Muscle of leg (tissue), 11 donors: Measurements from ENCODE around the gene PRKCA. TPM values are rescaled to one million over a fixed set of nuclear protein-coding genes. Genes with fewer than 3 reads are reported as not detected.

Experiments
- DNase-seq: peaks from one replicate; pipeline ENCODE4 v3.0.0; 2013
- H3K27ac ChIP-seq: one replicate; pipeline ENCODE4 v1.5.1; 2013; ENCODE audit warnings: mild to moderate bottlenecking, low read length, control low read depth
- H3K27me3 ChIP-seq: one replicate; pipeline ENCODE4 v1.6.1; 2013; ENCODE audit warnings: low read length; ENCODE audit not compliant: control insufficient read depth, insufficient read depth
- H3K36me3 ChIP-seq: one replicate; pipeline ENCODE4 v1.6.1; 2013; ENCODE audit warnings: low read length; ENCODE audit not compliant: control insufficient read depth, insufficient read depth
- H3K4me1 ChIP-seq: one replicate; pipeline ENCODE4 v1.6.1; 2013; ENCODE audit warnings: low read length; ENCODE audit not compliant: control insufficient read depth, insufficient read depth
- H3K4me3 ChIP-seq: one replicate; pipeline ENCODE4 v1.5.1; 2013; ENCODE audit warnings: low read length, control low read depth
- H3K9me3 ChIP-seq: replicated peaks from 2 replicates; pipeline ENCODE4 v1.6.1; 2013; ENCODE audit warnings: low read depth, low read length; ENCODE audit not compliant: control insufficient read depth
- WGBS: methylation state at CpG from one replicate; pipeline ENCODE4 v1.1.5; 2013; ENCODE audit warnings: missing lambda C conversion rate; ENCODE audit not compliant: insufficient coverage; 5-methylcytosine and 5-hydroxymethylcytosine counted together
- polyA plus RNA-seq, 8 donors: library from polyadenylated mRNA; unstranded; fragments of 120-200 nt; gene quantifications; one replicate each; pipeline versions ENCODE4 v1.2.1 to v1.2.3, GENCODE V29; 2013; ENCODE audit warnings: inconsistent platforms in 1 of 8, low replicate concordance in 1 of 8; ENCODE audit not compliant: insufficient read length in 8 of 8, insufficient read depth in 1 of 8
- total RNA-seq: library from RNA; stranded (reverse); fragments of 120-200 nt; gene quantifications from one replicate; pipeline ENCODE4 v1.2.4, GENCODE V29; 2013

The PRKCA gene
- total and polyA plus RNA-seq, 9 donors = 2.3 to 6.5 (median 3.5) TPM

DNA sequence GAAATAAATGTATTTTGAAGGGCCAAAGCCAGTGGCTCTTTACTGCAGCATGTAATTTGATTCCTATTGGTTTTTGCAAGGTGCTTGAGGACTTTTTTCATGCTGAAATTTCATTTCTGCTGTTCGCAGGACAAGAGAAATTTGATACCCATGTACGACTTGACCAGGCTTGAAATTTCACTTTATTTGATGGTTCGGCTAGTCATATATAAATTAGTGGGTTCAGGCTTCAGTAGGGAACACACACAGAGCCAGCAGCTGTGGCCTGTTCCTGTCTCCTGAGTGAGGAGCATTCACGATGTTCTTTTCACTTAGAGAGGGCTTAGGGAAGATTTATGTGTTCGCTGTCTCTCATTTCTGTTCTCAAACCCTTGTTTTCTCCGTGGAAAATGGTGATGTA, 274.1 kb downstream of the PRKCA start:
- peaks cover 31% of the 10 kb centered on the region for H3K4me1 ChIP-seq
- H3K9me3 ChIP-seq = no peaks in the 10 kb centered on the region
- no peak overlapping the region for H3K4me3 ChIP-seq
- H3K27ac ChIP-seq = no peak overlapping the region
- DNase-seq = no peak
- no peaks in the 10 kb centered on the region for H3K27me3 ChIP-seq
- H3K36me3 ChIP-seq = no peaks in the 10 kb centered on the region
- WGBS = no CpG with 5 or more reads among the region's 6 CpGs

- H3K4me1 ChIP-seq = peaks cover 31% of the 10 kb centered on the region
- H3K4me3 ChIP-seq = no peak overlapping the region
- 96% methylated on average over 4 of the region's 8 CpGs for WGBS
- DNase-seq = no peak
- H3K9me3 ChIP-seq = no peaks in the 10 kb centered on the region
- no peak overlapping the region for H3K27ac ChIP-seq
- no peaks in the 10 kb centered on the region for H3K27me3 ChIP-seq
- H3K36me3 ChIP-seq = no peaks in the 10 kb centered on the region
Observed at GRCh38 chr17:66577041-66577440, 274.6 kb downstream of the PRKCA start.

DNA sequence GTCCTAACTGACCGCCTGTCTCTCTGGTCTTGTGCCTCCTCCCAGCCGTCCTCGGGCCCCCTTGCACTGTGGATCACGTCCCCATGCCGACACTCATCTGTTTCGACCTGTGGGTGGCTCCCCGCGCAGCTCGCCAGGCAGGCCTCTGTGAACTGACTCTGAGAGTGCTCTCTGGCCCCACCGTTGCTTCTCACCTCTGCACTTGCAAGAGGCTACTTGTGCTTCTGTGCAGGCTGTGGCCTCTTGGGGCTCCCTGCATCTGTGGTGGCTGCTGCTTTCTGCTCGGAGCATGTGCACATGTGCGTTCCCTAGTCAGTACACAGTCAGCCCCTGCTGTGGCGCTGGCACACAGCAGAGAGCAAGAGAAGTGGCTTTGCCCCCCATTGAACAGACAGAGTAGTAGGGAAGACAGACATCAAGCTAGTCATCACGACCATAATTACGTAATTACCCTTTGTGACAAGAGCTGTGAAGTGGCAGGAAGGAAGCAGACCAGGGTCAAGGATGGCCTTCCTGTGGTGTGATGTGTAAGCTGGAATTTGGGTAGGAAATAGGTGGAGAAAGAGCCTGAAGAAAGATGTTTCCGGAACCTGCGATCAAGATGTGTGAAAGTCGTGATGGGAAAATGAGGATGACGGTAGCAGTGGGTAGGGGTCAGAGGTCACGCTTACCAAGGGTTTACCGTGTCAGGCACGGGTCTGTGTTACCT, 276.5 kb downstream of the PRKCA start:
- no peaks in the 10 kb centered on the region for H3K9me3 ChIP-seq
- DNase-seq = no peak
- H3K4me1 ChIP-seq = peaks cover 31% of the 10 kb centered on the region
- H3K36me3 ChIP-seq = no peaks in the 10 kb centered on the region
- H3K4me3 ChIP-seq = no peak overlapping the region
- H3K27ac ChIP-seq = no peak overlapping the region
- WGBS = 77% methylated on average over 20 of the region's 22 CpGs
- no peaks in the 10 kb centered on the region for H3K27me3 ChIP-seq

DNA sequence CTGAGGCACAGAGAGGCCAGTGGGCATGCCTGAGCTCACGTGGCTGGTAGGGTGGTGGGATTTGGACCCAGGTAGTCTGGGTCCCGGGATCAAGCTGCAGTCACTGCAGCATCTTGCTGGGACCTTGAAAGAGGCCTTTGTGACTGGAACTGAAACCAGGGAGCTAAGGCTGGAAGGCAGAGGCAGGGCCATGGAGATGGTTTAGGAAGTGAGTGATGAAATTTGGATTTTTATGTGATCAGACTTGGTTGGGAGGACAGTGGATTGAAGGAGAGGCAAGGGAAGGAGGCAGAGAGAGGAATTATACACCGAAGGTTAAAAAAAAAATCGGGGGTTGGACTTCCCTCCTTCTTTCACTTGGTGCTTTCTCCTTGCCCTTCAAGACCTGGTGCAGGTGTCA, 277.1 kb downstream of the PRKCA start:
- DNase-seq = no peak
- Histone ChIP-seq H3K4me3 (no peak overlapping the region), H3K36me3 (no peaks in the 10 kb centered on the region), H3K27me3 (no peaks in the 10 kb centered on the region), H3K27ac (no peak overlapping the region), H3K4me1 (peaks cover 31% of the 10 kb centered on the region), H3K9me3 (no peaks in the 10 kb centered on the region)
- 87% methylated on average over 2 of the region's 4 CpGs for WGBS

GRCh38 chr17:66580184-66580955, 278.0 kb downstream of the PRKCA start:
- Histone ChIP-seq H3K4me3 (no peak overlapping the region), H3K36me3 (no peaks in the 10 kb centered on the region), H3K4me1 (peaks cover 31% of the 10 kb centered on the region), H3K27me3 (no peaks in the 10 kb centered on the region), H3K27ac (peak overlapping the region; percentile 62), H3K9me3 (no peaks in the 10 kb centered on the region)
- peak; percentile 51 for DNase-seq
- WGBS = 74% methylated on average over 6 of the region's 15 CpGs

DNA sequence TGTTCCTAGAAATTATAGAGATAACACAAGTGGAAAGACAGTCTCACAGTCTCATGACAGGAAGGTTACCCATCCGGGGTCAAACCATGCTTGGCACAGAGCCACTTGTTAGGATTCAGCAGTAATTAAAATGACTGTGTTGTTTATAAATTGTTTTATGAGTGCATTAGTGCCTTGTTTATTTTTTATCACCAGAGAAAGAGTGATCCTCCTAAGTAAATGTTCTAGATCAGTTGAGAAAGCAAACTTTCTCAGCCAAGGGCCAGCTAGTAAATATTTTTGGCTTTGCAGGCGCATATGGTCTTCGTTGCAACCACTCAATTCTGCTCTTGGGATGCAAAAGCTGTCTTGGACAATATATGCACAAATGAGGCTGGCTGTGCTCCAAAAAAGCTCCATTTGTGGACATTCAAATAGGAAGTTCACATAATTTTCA, 278.6 kb downstream of the PRKCA start:
- no peaks in the 10 kb centered on the region for H3K27me3 ChIP-seq
- H3K4me1 ChIP-seq = peaks cover 31% of the 10 kb centered on the region
- H3K27ac ChIP-seq = peak overlapping the region; percentile 24
- H3K9me3 ChIP-seq = no peaks in the 10 kb centered on the region
- DNase-seq = peak; percentile 97
- no peak overlapping the region for H3K4me3 ChIP-seq
- no peaks in the 10 kb centered on the region for H3K36me3 ChIP-seq
- no CpG with 5 or more reads among the region's 3 CpGs for WGBS

GRCh38 chr17:66582373-66583111, 280.1 kb downstream of the PRKCA start:
- no peak overlapping the region for H3K4me3 ChIP-seq
- no peaks in the 10 kb centered on the region for H3K9me3 ChIP-seq
- H3K36me3 ChIP-seq = no peaks in the 10 kb centered on the region
- H3K27ac ChIP-seq = no peak overlapping the region
- DNase-seq = no peak
- WGBS = 83% methylated on average over 1 of the region's 5 CpGs
- no peaks in the 10 kb centered on the region for H3K27me3 ChIP-seq
- H3K4me1 ChIP-seq = peaks cover 26% of the 10 kb centered on the region

GRCh38 chr17:66583112-66583748, 280.8 kb downstream of the PRKCA start:
- DNase-seq = no peak
- Histone ChIP-seq H3K9me3 (no peaks in the 10 kb centered on the region), H3K4me1 (peaks cover 23% of the 10 kb centered on the region), H3K4me3 (no peak overlapping the region), H3K36me3 (no peaks in the 10 kb centered on the region), H3K27me3 (no peaks in the 10 kb centered on the region), H3K27ac (no peak overlapping the region)
- no CpG with 5 or more reads among the region's 4 CpGs for WGBS

DNA sequence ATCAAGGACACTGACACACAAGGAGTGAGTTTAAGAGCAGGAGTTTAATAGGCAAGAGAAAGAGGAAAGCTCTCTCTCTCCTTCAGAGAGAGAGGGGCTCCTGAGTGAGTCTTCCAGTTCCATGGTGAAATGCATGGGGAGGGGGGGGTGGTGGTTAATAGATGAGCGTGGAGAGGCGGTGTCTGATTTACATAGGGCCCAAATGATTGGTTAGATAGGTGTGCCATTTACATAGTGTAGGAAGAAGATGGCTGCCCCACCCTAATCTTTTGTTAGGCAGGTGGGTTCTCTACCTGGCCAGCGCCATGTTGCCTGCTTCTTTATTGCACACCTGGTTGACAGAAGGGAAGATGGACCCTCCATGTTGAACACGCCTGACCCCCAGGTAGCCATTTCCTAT, 282.5 kb downstream of the PRKCA start:
- WGBS = 98% methylated on average over 4 of the region's 4 CpGs
- no peaks in the 10 kb centered on the region for H3K9me3 ChIP-seq
- no peaks in the 10 kb centered on the region for H3K36me3 ChIP-seq
- no peak for DNase-seq
- peaks cover 9% of the 10 kb centered on the region for H3K4me1 ChIP-seq
- H3K27me3 ChIP-seq = no peaks in the 10 kb centered on the region
- H3K27ac ChIP-seq = no peak overlapping the region
- no peak overlapping the region for H3K4me3 ChIP-seq

DNA sequence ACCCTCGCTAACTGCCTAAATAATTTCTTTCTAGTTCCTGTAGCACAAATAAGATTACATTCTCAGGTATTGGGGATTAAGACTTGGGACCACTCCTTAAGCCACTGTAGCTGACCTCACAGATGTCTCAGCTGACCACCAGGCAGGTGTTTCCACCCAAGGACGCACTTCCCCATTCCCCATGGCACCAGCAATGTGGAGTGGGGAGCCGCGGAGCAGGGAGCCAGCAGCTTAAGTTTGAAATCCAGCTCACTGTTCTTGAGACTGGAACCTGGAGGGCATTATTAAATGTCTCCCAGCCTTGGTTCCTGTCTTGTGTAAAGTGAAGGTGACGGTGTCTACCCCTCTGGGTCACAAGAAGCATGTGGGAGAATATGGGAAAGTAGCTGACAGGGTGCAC, 283.1 kb downstream of the PRKCA start:
- whole genome bisulfite sequencing = 73% methylated on average over 3 of the region's 5 CpGs
- H3K36me3 ChIP-seq = no peaks in the 10 kb centered on the region
- H3K27ac ChIP-seq = no peak overlapping the region
- peaks cover 5% of the 10 kb centered on the region for H3K4me1 ChIP-seq
- DNase-seq = no peak
- H3K27me3 ChIP-seq = no peaks in the 10 kb centered on the region
- H3K4me3 ChIP-seq = no peak overlapping the region
- H3K9me3 ChIP-seq = no peaks in the 10 kb centered on the region
